GM18498 (cell line): Measurements from ENCODE around the gene ADIPOR2.

Source experiments
- ATAC-seq: cut with Tn5 transposase; IDR thresholded peaks from one replicate; pipeline ENCODE4 v1.9.1; 2021; ENCODE audit warnings: mild to moderate bottlenecking, moderate library complexity; ENCODE audit not compliant: unreplicated experiment

Gene ADIPOR2

GRCh38 chr12:1826867-1827705 lies 136.2 kb downstream of the ADIPOR2 start:
- no peak for ATAC-seq

- no peak for ATAC-seq
Observed at GRCh38 chr12:1827826-1828805, 137.2 kb downstream of the ADIPOR2 start.

GRCh38 chr12:1828856-1829255 lies 138.0 kb downstream of the ADIPOR2 start:
- no peak for ATAC-seq

- ATAC-seq: no peak
Observed at GRCh38 chr12:1829306-1829900, 138.5 kb downstream of the ADIPOR2 start.

GRCh38 chr12:1830401-1830845 lies 139.6 kb downstream of the ADIPOR2 start:
- ATAC-seq: no peak

- no peak for ATAC-seq
Observed at GRCh38 chr12:1830981-1831963, 140.4 kb downstream of the ADIPOR2 start.

GRCh38 chr12:1832801-1833595 lies 142.1 kb downstream of the ADIPOR2 start:
- ATAC-seq: no peak

GRCh38 chr12:1833596-1834028 lies 142.7 kb downstream of the ADIPOR2 start:
- ATAC-seq: no peak

- ATAC-seq: no peak
Observed at GRCh38 chr12:1834186-1834925, 143.5 kb downstream of the ADIPOR2 start.

- ATAC-seq: no peak
Observed at GRCh38 chr12:1835211-1836131, 144.6 kb downstream of the ADIPOR2 start.

- ATAC-seq: no peak
Observed at GRCh38 chr12:1836241-1836803, 145.5 kb downstream of the ADIPOR2 start.

GRCh38 chr12:1836854-1837421 lies 146.1 kb downstream of the ADIPOR2 start:
- no peak for ATAC-seq

GRCh38 chr12:1837541-1838204 lies 146.8 kb downstream of the ADIPOR2 start:
- ATAC-seq: no peak
